Stimulated activated CD8-positive, alpha-beta memory T cell treated with anti-CD3 and anti-CD28 coated beads, Interleukin-15, amount 100 ng/mL, for 4 hours (primary cell): Measurements from ENCODE around the gene NCOA3.

Experiments used
- DNase-seq, 2 donors: peaks; one replicate each; pipeline ENCODE4 v3.0.0-alpha.2; 2020; ENCODE audit warnings: low read depth in 2 of 2

NCOA3 gene

DNA sequence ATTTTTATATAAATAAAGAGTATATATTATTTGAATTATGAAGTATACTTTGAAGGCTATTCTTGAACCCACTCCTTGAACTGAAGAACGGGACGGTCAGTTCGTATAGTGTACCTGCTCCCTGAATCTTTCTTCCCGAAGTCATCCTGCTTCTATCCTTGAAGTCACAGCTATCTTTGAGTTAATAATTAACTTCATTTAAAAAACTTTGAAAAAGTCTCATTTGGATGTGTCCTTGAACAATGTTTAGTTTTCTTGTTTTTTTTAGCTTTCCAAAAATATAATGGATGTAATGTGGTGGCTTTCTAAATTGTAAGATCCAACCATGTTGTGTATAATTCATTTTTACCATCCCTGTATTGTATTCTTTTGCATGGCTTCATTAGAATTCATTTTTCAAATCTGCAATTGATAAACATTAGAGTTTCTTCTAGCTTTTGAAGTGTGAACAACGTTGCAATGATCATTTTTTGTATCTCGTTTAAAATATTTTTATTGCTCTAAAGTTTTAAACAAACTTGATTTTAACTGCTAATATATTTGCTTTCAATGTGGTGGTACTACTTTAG, 94.4 kb downstream of the NCOA3 start:
- DNase-seq = no peak

DNA sequence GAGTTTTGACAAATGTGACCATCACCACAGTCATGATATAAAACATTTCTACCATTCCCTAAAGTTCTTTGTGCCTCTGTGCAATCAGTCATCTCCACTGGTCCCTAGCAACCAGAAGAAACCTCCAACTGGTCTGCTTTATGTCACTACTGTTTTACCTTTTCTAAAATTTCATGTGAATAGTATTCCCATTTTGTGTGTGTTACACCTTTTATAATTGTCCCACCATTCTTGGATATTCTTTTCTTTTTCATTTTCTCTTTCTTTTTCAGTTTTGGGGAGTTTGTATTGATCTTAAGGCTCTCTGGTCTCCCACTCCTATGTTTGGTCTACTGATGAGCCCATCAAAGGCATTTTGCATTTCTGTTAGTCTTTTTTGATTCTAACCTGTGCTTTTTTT, 95.4 kb downstream of the NCOA3 start:
- DNase-seq = no peak

DNA sequence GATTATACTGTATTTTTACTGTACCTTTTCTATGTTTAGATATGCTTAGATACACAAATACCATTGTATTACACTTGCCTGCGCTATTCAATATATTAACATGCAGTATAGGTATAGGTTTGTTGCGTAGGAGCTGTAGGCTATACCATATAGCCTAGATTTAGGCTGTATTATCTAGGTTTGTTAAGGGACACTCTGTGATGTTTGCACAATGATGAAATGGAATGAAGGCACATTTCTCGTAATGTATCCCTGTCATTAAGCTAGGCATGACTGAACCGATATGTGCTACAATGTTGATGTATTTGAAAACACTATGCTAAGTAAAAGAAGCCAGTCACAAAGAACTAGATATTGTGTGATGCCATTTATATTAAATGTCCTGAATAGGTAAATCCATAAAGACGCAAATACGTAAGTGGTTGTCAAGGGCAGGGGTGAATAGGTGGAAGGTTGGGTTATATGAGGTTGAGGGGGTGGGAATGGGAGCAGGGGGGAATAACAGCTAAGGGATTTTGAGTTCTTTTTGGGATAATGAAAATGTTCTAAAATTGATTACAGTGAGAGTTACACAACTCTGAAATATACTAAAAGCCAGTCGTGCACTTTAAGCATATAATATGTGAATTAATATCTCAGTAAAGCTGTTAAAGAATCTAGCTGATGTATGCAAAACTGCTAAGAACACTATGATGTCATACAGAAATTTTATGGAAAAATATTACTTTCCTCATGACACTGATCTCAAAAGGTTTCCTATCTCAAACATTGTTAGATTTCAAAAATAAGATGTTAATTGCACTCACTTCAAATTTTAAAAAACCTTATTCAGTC, 97.4 kb downstream of the NCOA3 start:
- DNase-seq = no peak

DNA sequence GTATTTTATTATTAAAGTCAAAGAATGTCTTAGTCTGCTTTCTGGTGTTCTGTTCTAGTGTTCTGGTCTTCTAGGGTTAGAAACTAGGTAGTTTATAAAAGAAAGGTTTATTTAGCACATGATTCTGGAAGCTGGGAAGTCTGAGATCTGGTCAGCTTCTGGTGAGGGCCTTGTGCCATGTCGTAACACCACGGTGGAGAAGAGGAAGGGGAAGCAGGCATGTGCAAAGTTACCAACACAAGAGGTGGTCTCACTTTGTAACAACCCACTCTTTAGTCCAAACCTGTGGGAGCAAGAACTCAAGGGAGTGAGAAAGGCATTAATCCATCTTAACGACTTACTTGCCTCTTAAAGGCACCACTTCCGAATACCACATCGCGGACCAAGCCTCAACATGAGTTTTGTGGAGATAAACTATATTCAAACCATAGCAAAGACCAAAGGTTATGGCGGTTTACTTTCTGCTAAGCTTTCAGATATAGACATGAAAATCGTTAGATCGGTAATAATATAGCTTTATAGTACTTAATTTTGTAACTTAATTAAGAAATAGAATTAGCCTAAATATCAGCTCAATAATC, 99.4 kb downstream of the NCOA3 start:
- no peak for DNase-seq

DNA sequence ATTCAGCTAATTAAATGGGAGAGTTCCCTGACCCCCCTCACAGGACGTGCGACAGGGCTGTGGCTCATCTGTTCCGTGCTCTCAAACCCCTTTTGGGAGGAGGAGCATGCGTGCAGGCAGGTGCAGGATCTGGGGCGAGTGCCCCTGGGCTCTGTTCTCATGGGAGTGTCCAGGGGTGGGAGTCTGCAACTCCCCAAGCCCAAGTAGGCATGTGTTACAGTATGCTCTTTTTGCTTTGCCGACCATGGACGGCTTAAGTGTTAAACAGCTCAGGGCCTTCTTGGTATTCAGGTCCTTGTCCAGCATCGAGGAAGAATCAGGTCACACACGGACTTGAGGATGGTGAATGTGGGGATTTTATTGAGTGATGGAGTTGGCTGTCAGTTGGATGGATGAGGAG, 101.6 kb downstream of the NCOA3 start:
- no peak for DNase-seq

DNA sequence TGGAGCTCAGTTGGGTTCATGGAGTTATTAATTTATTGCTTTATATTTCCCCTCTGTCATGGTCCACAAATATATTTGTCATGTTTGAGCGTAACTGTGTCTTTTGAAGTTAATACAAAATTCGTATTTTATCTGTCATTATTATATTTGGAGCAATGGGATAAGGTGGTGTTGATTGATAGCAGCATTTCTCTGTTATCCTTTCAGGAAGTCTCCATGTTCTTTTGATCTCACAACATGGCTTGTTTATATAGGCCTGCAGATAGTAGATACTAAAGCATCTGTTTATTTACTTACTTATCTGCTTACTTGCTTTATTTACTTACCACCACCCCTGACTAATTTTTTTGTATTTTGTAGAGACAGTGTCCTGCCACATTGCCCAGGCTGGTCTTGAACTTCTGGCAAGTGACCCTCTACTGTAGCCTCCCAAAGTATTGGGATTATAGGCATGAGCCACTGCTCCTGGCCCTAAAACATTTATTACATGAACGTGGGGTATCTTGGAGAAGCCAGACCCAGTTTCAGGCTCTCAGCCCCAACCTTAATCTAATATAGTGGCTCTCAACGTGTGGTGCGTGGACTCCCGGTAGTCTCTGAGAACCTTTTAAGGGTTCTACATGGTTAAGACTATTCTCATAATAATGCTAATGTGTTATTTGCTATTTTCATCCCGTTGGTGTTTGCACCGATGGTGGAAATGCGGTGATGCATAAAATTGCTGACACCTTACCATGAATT, 104.2 kb downstream of the NCOA3 start:
- no peak for DNase-seq

DNA sequence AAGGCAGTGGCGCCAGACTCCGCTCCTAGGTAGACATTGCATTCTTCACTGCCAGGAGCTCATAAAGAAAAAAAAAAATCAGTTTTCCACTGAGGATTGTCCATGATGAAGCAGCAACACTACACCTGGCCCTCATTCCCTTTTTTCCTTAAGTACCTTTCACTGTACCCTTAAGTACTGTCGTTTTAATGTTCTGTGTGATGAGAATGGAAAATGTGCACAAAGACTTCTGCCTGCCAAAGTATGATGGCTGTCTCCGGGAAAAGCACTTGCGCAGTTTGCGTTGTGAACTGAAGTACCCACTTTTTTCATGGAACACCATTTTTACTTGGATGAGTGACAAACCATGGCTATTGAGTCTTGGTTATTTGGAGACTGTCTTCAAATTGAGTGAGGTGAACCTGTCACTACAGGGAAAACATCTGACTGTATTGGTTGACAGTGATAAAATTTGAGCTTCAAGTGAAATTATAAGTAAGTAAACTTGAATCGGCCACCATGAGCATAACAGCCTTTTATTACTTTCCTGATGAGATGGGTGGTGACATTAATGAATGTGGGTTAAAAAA, 104.8 kb downstream of the NCOA3 start:
- no peak for DNase-seq

DNA sequence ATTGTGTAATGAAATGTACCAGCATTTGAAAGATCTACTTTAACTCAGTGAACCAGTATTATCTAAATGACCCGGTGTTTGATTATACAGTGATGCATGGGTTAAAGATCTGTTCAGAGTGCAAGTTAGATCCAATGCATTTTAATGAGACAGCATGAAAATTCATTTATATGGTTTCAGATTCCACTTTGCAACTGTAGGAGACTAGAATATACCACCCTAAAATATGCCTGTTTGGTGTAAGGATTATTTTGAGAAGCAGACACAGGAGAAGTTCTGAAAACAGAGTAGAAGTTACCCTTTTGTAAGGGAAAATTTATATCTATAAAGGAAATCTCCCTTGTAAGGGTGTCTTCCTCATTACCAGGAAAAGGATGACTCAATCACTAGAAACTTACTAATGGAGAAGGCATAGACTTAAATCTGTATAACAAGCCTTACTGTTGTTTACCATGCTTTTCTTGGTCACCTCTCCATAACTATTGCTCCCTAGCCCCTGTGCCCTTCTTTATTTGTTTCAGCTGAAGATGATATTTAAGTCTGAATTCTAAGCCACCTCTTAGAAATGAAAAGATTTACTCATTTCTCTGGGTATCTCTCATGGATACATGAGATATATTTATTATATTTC, 105.4 kb downstream of the NCOA3 start:
- no peak for DNase-seq

DNA sequence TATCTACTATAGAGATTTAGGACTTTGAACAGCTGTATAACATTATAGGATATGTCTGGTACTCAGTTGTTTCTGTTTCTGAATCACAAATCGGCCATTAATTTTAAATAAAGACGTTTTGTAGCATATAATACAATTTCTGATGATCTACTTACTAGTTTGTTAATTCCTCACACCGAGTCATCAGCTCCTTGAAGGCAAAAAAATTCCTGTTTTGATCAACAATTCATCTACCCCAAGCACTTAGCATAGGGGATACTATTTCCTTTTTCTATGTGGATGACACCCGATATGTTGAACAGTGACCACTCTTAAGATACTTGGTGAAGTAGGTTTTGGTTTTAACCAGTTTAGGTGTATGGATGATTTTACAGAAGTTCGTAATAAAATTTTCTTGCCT, 107.3 kb downstream of the NCOA3 start:
- no peak for DNase-seq

DNA sequence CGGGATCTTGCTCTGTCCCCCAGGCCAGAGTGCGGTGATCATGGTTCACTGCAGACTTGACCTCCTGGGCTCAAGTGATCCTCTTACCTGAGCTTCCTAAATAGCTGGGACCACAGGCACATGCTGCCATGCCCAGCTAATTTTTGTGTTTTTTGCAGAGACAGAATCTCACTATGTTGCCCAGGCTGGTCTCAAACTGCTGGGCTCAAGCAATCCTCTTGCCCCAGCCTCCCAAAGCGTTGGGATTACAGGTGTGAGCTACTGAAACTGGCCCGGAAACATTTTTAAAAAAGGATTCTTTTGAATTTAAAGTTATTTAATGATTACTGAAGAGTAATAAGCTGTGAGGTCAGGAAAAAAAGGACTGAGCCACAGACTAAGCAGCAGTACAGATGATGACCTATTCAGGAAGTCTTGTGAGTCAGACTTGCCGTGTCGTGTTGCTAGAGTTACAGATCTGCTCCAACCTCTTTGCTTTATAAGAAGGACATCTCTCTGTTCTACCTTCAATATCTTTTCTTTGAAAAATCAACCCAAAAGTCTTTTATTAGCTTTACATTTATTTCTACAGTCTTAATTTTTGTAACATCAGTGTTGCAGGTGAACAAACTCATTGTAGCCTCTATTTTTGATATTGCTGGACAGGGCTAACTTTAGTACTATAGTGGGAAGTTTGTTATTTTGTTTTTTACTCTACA, 108.7 kb downstream of the NCOA3 start:
- peak; percentile 44 to 80 for DNase-seq

DNA sequence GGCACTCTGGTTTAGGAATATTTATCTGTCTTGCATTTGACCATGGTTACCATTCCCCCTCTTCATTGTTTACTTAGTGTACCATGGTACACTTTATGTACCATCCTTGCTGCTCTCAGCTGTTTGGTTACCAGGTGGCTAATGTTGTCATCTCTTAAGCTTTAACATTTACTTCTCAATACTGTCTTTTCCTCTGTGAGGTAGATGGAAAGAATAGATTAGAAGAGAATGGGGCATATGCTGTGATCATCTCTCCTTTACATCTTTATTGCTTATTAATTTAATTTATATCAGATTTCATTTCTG, 109.2 kb downstream of the NCOA3 start:
- no peak for DNase-seq

DNA sequence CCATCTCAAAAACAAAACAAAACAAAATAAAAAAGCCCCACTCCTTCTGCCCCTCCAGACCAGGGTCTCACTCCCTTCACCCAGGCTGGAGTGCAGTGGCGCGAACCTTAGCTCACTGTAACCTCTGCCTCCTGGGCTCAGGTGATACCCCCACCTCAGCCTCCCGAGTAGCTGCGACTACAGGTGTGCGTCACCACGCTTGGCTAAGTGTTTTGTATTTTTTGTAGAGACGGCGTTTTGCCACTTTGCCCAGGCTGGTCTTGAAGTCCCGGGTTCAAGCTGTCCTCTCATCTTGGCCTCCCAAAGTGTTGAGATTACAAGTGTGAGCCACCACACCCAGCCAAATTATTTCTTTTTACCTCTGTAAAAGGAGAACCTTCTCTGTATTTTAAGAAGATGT, 110.1 kb downstream of the NCOA3 start:
- no peak for DNase-seq

DNA sequence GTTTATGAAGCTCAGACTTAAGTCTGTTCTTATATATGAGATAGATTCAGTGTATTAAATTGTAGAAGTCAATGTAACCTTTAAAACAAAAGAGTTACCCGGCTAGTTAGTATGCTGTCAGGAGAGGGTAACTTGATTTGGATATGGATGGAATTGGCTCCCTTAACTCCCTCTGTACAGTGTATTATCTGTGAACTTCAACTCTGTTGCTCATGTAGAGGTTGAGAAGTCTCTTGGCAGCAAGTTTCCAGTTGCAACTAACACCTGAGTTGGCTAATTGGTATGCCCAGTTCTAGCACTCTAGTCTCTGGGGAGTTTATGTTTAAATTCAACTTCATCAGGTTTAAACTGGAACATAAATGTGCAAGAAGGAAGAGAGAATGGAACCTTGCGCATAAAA, 111.0 kb downstream of the NCOA3 start:
- no peak for DNase-seq

DNA sequence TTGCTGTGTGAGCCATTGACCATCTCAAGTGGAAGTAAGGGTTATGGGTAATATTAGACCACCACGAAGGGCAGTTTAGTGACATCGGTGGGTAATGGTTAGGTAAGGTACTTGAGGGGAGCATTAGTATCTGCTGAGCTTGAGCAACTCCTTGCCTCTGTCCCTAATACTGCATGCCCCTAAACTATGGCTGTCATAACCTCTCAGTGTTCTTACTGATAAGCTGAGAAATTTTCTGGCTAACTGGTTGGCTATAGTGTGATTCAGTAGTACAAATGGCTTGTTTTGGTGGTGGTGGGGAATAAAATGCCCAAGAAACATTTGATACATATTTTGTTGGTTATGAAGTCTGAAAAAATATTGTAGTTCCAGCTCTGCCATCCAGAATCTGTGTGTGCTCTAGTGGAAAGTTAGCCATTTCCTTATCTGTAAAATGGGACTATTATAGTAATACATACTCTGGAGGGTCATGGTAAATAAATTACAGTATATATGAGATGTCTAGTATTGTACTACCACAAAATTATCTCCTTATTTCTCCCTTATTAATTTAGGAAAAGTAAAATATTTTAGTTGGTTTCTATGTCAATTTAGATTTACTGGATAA, 113.1 kb downstream of the NCOA3 start:
- DNase-seq = no peak

DNA sequence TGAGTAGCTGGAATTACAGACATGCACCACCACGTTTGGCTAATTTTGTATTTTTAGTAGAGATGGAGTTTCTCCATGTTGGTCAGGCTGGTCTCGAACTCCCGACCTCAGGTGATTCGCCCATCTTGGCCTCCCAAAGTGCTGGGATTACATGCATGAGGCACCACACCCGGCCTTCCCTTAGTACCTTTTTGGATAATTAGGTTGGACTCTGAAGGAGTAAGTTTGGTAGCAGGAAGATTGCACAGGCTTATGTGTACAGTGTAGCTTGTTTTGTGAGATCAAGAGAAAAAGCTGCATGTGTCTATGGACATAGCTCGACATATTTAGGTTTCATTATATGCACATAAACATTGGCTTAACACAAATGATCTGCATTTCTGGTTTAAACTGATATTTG, 116.8 kb downstream of the NCOA3 start:
- no peak for DNase-seq

DNA sequence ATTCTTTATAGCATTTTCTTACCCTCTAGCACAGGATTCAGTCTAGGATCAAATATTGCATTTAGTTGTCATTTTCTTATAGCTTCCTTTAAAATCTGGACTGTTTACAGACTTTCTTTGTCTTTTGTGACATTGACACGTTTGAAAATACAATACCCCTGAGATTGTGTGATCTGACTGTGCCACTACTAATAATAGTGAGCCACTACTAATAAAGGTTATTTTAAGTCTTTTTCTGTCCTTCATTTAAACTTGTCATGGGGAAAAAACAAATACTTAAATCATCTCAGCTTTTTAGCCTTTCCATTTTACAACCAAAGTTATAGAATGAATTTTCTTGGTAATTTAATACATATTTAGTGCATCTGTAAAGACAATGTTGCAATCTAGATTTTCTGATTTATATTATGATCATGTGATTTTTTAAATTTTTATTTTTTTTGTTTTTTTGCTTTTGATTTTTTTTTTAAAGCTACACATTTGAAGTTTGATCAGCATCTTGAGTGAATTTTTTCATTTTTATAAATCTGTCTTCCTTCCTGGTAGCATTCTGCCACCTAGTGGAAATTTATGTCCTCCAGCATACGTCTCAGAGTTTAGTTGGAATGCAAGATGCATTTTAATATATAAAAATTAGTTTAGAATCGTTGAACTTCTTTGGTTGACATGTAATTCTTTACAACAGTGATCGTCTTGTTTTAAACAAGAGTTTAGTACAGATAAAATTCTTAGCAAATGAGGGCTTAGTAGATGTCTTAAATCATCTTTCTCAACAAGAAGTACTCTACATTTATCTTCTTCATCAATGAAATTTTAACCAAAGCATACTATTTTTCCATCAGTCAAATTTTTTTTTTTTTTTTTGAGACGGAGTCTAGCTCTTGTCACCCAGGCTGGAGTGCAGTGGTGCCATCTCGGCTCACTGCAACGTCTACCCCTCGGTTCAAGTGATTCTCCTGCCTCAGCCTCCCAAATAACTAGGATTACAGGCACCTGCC, 119.4 kb downstream of the NCOA3 start:
- DNase-seq = no peak

DNA sequence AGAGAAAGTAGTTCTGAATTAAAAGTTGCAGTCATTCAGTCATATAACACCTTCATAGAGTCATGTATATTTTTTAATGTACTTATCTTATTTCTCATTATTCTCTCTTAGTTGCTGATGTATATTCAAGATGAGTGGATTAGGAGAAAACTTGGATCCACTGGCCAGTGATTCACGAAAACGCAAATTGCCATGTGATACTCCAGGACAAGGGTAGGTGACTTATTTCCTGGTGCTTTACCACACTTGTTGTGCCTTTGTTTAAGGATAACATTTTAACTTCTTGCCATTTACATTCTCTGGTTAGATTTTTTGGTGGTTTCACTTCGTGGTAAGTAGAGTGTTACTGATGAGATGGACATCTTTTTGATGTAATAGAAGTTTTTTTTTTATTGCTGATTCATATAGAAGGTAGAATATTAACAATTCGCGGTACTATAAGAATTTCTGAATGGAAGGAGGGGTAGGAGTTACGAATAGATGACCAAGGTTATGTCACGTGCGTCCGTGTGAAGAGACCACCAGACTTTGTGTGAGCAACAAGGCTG, 120.5 kb downstream of the NCOA3 start:
- DNase-seq = no peak

DNA sequence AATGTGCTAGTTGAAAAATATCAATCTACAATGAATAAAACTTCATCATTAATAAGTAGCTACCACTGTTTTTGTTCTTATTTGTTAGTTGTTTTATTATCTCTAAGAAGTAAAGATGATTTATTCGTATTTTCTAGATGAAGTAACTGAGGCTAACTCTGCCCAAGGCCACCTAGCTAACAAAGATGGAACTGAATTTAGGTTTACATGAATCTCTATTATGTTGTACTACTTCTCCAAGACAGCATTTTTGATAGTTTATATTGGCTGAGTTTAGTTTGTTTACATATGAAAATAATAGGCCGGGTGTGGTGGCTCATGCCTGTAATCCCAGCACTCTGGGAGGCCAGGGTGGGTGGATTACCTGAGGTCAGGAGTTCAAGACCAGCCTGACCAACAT, 121.5 kb downstream of the NCOA3 start:
- DNase-seq = no peak

DNA sequence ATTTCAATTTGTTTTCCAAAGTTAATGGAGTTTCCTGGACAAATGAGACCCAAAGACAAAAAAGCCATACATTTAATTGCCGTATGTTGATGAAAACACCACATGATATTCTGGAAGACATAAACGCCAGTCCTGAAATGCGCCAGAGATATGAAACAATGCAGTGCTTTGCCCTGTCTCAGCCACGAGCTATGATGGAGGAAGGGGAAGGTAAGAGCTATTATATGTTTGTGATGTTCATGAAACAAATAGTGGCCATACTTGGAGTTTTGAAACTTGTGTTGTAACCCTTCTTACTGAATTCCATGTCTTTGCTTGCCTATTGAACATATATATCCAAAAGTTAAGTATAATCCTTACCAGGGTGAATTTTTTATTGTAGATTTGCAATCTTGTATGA, 125.9 kb downstream of the NCOA3 start:
- DNase-seq = no peak
